ENCODE data around the gene SCRT2. TPM values are rescaled to one million over a fixed set of nuclear protein-coding genes. Genes with fewer than 3 reads are reported as not detected.

Gene SCRT2
- total RNA-seq, 1 donor = not detected

DNA sequence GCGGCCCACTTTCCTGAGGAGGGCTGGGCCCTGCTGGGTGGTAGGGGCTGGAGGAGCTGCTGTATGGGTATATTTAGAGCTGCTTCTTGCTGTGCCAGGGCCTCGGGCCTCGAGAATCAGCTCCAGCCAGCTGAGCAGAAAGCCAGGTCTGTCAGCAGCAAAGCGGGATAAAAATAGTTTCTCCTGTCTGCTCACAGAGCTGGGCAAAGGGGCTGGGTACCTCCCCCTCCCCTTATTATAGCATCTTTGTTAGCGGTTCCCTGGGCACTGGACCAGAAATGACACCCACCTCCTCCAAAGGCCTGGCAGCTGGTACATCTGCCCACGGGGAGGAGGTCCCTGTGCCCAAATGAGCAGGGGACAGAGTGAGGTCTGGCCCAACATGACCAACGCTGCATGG, 6.0 kb downstream of the SCRT2 start:
- no peaks in the 10 kb centered on the region for H3K4me1 ChIP-seq (ENCODE audit: insufficient read depth, low read length)
- H3K79me2 ChIP-seq (ENCODE audit: insufficient read depth, low read length) = no peaks in the 10 kb centered on the region
- H2AFZ ChIP-seq (ENCODE audit: low read length) = no peak overlapping the region
- no peaks in the 10 kb centered on the region for H3K9me3 ChIP-seq (ENCODE audit: low read depth, low read length)
- H3K4me2 ChIP-seq (ENCODE audit: insufficient read depth, low read length) = no peak overlapping the region
- peaks cover 53% of the 10 kb centered on the region for H3K27me3 ChIP-seq (ENCODE audit: insufficient read depth, low read length)
- H3K36me3 ChIP-seq (ENCODE audit: insufficient read depth, low read length) = no peaks in the 10 kb centered on the region
- TF ChIP-seq, protein P1, sequence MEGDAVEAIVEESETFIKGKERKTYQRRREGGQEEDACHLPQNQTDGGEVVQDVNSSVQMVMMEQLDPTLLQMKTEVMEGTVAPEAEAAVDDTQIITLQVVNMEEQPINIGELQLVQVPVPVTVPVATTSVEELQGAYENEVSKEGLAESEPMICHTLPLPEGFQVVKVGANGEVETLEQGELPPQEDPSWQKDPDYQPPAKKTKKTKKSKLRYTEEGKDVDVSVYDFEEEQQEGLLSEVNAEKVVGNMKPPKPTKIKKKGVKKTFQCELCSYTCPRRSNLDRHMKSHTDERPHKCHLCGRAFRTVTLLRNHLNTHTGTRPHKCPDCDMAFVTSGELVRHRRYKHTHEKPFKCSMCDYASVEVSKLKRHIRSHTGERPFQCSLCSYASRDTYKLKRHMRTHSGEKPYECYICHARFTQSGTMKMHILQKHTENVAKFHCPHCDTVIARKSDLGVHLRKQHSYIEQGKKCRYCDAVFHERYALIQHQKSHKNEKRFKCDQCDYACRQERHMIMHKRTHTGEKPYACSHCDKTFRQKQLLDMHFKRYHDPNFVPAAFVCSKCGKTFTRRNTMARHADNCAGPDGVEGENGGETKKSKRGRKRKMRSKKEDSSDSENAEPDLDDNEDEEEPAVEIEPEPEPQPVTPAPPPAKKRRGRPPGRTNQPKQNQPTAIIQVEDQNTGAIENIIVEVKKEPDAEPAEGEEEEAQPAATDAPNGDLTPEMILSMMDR (IDR thresholded peaks at IDR 0.05; ENCODE audit: extremely low read depth, low read depth, low read length) = no peak
- H4K20me1 ChIP-seq (ENCODE audit: insufficient read depth, low read length) = peaks cover 3% of the 10 kb centered on the region
- H3K27ac ChIP-seq (ENCODE audit: low read depth, low read length) = no peak overlapping the region
- peak; percentile 65 for DNase-seq (ENCODE audit: insufficient read length, low spot score, missing footprints)
- H3K4me3 ChIP-seq (ENCODE audit: insufficient read depth, low read length) = no peak overlapping the region

DNA sequence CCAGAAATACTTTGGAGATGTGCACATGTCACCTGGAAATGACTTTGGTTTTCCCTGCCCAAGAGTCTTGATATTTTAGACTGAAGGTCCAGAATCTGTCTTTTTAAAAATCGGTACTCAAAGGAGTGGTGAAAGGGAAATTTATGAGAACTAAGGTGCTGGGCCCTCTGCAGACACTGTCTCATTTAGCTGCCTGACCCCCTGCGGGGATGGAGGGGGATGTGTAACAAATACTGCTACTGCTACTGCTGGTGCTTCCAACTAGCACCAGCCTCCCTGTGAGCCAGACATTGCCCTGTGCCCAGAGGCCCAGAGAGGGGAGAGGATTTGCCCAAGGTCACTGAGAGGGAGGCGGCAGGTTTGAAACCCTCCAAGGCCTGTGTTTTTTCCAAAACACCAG, 7.0 kb downstream of the SCRT2 start:
- no peaks in the 10 kb centered on the region for H3K4me1 ChIP-seq (ENCODE audit: insufficient read depth, low read length)
- peaks cover 3% of the 10 kb centered on the region for H4K20me1 ChIP-seq (ENCODE audit: insufficient read depth, low read length)
- H3K4me2 ChIP-seq (ENCODE audit: insufficient read depth, low read length) = no peak overlapping the region
- H3K36me3 ChIP-seq (ENCODE audit: insufficient read depth, low read length) = no peaks in the 10 kb centered on the region
- no peaks in the 10 kb centered on the region for H3K79me2 ChIP-seq (ENCODE audit: insufficient read depth, low read length)
- peaks cover 50% of the 10 kb centered on the region for H3K27me3 ChIP-seq (ENCODE audit: insufficient read depth, low read length)
- no peak for DNase-seq (ENCODE audit: insufficient read length, low spot score, missing footprints)
- H3K9me3 ChIP-seq (ENCODE audit: low read depth, low read length) = no peaks in the 10 kb centered on the region
- TF ChIP-seq, protein P1 (IDR thresholded peaks at IDR 0.05; ENCODE audit: extremely low read depth, low read depth, low read length) = no peak
- no peak overlapping the region for H3K27ac ChIP-seq (ENCODE audit: low read depth, low read length)
- no peak overlapping the region for H3K4me3 ChIP-seq (ENCODE audit: insufficient read depth, low read length)
- no peak overlapping the region for H2AFZ ChIP-seq (ENCODE audit: low read length)

DNA sequence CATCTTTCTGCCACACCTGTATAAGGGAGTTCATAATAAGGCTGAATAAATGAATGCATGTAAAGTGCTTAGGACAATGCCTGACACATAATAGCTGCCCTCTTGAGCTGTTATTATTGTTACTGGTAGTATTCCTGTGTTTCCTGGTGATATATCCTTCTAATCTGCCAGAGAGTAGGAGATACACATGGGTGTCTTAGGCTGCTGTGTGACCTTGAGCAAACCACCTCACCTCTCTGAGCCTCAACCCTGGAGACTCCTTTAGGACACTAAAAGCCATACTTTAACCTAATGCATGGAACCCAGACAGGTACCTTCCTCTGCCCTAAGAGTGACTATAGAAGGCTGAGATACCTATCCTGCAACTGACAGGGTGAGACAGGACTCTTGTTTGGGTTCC, 7.6 kb downstream of the SCRT2 start:
- no peak overlapping the region for H3K4me2 ChIP-seq (ENCODE audit: insufficient read depth, low read length)
- TF ChIP-seq, protein P1 (IDR thresholded peaks at IDR 0.05; ENCODE audit: extremely low read depth, low read depth, low read length) = no peak
- no peak for DNase-seq (ENCODE audit: insufficient read length, low spot score, missing footprints)
- no peaks in the 10 kb centered on the region for H3K36me3 ChIP-seq (ENCODE audit: insufficient read depth, low read length)
- H2AFZ ChIP-seq (ENCODE audit: low read length) = no peak overlapping the region
- H3K27ac ChIP-seq (ENCODE audit: low read depth, low read length) = no peak overlapping the region
- H3K79me2 ChIP-seq (ENCODE audit: insufficient read depth, low read length) = no peaks in the 10 kb centered on the region
- peaks cover 52% of the 10 kb centered on the region for H3K27me3 ChIP-seq (ENCODE audit: insufficient read depth, low read length)
- no peaks in the 10 kb centered on the region for H3K4me1 ChIP-seq (ENCODE audit: insufficient read depth, low read length)
- H4K20me1 ChIP-seq (ENCODE audit: insufficient read depth, low read length) = peaks cover 3% of the 10 kb centered on the region
- H3K9me3 ChIP-seq (ENCODE audit: low read depth, low read length) = no peaks in the 10 kb centered on the region
- no peak overlapping the region for H3K4me3 ChIP-seq (ENCODE audit: insufficient read depth, low read length)

DNA sequence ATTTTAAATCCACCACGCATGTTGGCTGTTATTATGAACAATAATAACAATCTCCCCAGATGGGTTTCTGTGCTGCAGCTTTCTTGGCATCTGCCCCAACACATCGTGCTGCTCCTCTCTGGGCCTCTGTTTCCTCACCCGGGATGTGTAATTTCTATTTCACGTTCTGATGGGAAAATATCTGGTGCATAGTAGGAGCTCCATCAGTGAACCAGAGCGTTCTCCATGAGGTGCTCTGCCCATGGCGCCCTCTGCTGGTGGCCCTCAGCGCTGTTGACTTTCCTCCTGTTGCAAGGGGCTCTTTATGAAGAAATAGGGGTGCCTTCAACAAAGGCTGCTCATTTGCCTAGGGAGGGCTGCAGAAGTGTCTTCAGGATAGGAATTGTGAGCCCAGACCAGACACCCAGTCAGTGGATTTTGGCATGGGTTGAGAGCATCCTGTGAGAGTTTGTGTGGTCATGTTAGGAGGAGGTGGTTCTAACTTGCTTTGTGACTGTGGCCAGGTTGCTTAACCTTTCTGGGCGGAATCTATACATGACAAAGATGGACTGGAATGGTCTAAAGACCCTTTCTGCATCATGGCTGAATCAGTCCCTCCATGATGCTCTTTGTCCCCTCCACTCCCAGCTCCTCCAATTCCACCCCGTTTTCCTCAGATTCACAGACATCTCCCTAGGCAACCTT, 8.1 kb downstream of the SCRT2 start:
- Histone ChIP-seq H3K27me3 (ENCODE audit: insufficient read depth, low read length) (peaks cover 54% of the 10 kb centered on the region), H4K20me1 (ENCODE audit: insufficient read depth, low read length) (peaks cover 3% of the 10 kb centered on the region), H3K79me2 (ENCODE audit: insufficient read depth, low read length) (no peaks in the 10 kb centered on the region), H3K27ac (ENCODE audit: low read depth, low read length) (no peak overlapping the region), H3K9me3 (ENCODE audit: low read depth, low read length) (no peaks in the 10 kb centered on the region), H3K4me2 (ENCODE audit: insufficient read depth, low read length) (no peak overlapping the region), H3K36me3 (ENCODE audit: insufficient read depth, low read length) (no peaks in the 10 kb centered on the region), H2AFZ (ENCODE audit: low read length) (no peak overlapping the region), H3K4me1 (ENCODE audit: insufficient read depth, low read length) (no peaks in the 10 kb centered on the region), H3K4me3 (ENCODE audit: insufficient read depth, low read length) (no peak overlapping the region)
- peak; percentile 96 for DNase-seq (ENCODE audit: insufficient read length, low spot score, missing footprints)
- TF ChIP-seq, protein P1 (IDR thresholded peaks at IDR 0.05; ENCODE audit: extremely low read depth, low read depth, low read length) = peak; percentile 97

Data from osteoblast (primary cell).